ENCODE data around the gene ZNF730.
"Not testable (repeated sequence)": the region's sequence is repeated elsewhere in the genome, so short reads cannot be mapped to it uniquely, and the experiment has no call there.

The ZNF730 gene

DNA sequence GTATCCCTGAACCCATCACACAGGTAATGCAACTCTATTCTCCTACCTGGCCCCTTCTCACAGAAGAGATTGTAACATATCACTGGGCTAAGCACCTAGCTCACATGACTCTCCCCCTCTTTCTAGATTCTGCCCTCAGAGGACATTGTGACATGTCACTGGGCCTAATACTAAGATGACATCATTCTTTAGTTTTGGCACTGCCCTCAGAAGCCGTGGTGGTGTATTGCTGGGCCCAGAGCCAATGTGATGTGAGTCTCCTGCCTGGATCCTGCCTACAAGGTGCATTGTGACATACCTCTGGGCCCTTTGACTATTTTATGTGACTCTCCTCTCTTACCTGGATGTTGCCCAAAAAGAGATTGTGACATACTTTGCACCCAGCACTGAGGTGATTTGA lies 21.4 kb upstream of the ZNF730 start:
- CTCF ChIA-PET: no interaction called here
- TF ChIP-seq CTCF (IDR thresholded peaks at IDR 0.05; ENCODE audit: control extremely low read depth, extremely low read depth, low read depth, missing control alignments): no peak
- POLR2A ChIA-PET: no interaction called here
- no peak for DNase-seq (ENCODE audit: extremely low spot score)

DNA sequence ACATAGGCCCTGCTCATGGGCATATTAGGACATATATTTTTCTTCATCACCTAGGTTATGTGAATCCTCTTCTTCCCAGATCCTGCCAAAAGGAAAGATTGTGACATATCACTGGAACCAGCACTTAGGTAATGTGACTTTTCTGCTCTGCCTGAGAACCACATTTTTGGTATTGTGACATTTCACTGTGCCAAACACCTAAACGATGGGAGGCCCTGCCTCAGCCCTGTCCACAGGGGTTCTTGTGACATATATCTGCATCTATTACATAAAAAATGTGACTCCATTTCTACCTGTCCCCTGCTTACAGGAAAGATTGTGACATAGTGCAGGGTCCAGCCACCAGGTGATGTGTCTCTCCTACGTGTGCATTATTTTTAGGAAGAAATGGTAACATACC lies 18.5 kb upstream of the ZNF730 start:
- no peak for TF ChIP-seq CTCF (IDR thresholded peaks at IDR 0.05; ENCODE audit: control extremely low read depth, extremely low read depth, low read depth, missing control alignments)
- ChIA-PET CTCF (no interaction called here), POLR2A (no interaction called here)
- DNase-seq (ENCODE audit: extremely low spot score): no peak

- no peak for TF ChIP-seq CTCF (IDR thresholded peaks at IDR 0.05; ENCODE audit: control extremely low read depth, extremely low read depth, low read depth, missing control alignments)
- ChIA-PET CTCF (no interaction called here), POLR2A (no interaction called here)
- no peak for DNase-seq (ENCODE audit: extremely low spot score)
Measured at GRCh38 chr19:23098988-23099387, 17.8 kb upstream of the ZNF730 start.

- POLR2A ChIA-PET: no interaction called here
- no peak for DNase-seq (ENCODE audit: extremely low spot score)
- CTCF ChIA-PET: no interaction called here
- no peak for TF ChIP-seq CTCF (IDR thresholded peaks at IDR 0.05; ENCODE audit: control extremely low read depth, extremely low read depth, low read depth, missing control alignments)
Measured at GRCh38 chr19:23099966-23100365, 16.9 kb upstream of the ZNF730 start.

GRCh38 chr19:23101241-23101640 lies 15.6 kb upstream of the ZNF730 start:
- ChIA-PET POLR2A (no interaction called here), CTCF (no interaction called here)
- no peak for DNase-seq (ENCODE audit: extremely low spot score)
- no peak for TF ChIP-seq CTCF (IDR thresholded peaks at IDR 0.05; ENCODE audit: control extremely low read depth, extremely low read depth, low read depth, missing control alignments)

DNA sequence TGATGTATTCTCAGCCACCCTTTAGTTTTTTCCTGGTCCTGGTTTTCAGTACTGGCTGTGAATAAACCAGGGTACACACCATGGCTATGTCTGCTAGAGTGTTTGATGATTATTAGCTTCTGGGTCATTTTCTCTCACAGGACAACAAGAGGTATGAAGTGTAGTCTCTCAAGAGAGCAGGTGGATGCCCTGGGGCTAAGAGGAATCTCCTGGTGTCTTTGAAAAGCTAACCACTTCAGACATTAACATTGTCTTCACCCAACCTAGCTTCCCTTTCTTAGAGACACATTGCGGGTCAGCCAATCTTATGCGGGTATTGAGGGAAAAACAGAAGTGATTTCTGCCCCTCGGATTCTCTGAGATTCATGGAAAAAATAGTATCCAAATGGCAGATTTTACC lies 1.6 kb downstream of the ZNF730 start:
- POLR2A ChIA-PET: no interaction called here
- TF ChIP-seq CTCF (IDR thresholded peaks at IDR 0.05; ENCODE audit: control extremely low read depth, extremely low read depth, low read depth, missing control alignments): no peak
- CTCF ChIA-PET: no interaction called here
- no peak for DNase-seq (ENCODE audit: extremely low spot score)

- DNase-seq (ENCODE audit: extremely low spot score); CTCF ChIA-PET; POLR2A ChIA-PET: not testable (repeated sequence)
Measured at GRCh38 chr19:23134211-23134610, 17.4 kb downstream of the ZNF730 start.
